HG03045 (cell line): ENCODE data around the gene GPR158.

Source experiments
- ATAC-seq: cut with Tn5 transposase; IDR thresholded peaks from one replicate; pipeline ENCODE4 v1.9.1; 2021; ENCODE audit warnings: mild to moderate bottlenecking, moderate library complexity; ENCODE audit not compliant: unreplicated experiment

Gene GPR158

GRCh38 chr10:25556457-25556856 lies 381.7 kb downstream of the GPR158 start:
- no peak for ATAC-seq

DNA sequence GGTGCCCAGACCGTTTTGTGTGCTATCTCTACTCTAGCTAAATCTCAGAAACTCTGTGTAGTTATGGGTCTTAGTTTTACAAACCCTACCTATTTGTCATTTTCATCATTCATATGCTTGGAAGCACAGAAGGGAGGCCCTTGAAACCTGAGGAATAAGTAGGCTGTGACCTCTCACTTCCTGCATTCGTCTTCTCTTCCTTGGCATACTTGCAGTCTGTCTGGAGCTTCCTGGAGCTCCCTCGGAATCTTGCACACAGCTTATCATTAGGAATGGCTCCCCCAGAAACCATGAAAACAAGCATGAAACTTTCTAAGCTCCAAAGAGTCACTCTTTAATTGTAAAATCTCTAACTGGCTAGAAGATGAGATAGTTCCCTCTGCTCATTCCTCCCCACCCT lies 382.3 kb downstream of the GPR158 start:
- no peak for ATAC-seq

DNA sequence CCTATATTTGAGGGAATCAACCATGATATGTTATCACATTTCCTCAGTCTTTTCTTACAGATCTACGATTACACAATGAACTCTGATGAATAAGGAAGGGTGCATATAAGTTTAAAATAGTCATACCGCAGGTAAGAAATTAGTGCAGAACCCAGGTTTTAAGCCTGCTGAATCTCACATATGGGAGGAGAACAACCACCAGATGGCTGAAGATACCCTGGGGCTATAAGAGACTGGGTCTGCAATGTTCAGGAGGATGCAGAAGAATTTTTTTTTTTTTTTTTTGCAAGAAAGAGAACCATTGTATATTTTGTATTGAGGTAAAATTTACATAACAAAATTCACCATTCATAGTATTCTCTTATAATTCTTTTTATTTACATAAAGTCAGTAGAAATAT lies 387.0 kb downstream of the GPR158 start:
- ATAC-seq, result no peak

GRCh38 chr10:25562547-25562946 lies 387.7 kb downstream of the GPR158 start:
- ATAC-seq, result no peak

- ATAC-seq, result no peak
Observed at GRCh38 chr10:25564351-25564750, 389.6 kb downstream of the GPR158 start.

DNA sequence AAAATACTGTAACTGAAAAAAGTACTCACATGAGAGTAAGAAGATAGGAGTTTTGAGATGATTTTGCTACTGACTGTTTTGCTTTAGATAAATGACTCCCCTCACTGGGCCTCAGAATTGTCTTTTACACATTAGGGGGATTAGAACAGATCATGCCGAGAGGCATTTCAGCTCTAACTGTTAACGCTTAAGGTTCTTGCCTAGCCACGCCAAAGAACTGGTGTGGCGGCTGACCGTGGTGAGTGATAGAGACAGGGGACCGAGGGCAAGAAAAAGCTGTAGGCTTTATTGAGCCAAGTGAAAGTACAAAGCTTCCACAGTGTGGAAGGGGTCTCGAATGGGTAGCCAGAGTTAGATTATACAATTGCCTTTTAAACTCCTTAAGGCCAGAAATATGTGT lies 390.8 kb downstream of the GPR158 start:
- ATAC-seq, result no peak

GRCh38 chr10:25573316-25573715 lies 398.5 kb downstream of the GPR158 start:
- ATAC-seq, result no peak

DNA sequence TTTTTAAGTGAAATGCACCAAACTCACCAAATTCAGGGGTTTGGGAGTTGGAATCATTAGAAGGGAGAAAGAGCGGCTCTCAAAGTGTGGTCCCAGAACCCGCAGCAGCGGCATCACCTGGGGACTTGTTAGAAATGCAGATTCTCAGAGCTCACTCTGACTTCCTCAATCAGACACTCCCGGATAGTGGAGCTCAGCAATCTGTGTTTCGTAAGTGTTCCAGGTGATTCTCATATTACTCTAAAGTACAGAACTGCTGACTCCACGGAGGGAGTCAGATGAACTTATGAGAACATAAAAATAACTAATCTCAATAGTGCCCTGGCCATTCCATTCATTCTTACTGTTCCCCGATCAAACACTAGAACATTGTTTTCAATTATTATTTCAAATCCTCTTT lies 400.5 kb downstream of the GPR158 start:
- ATAC-seq, result no peak

DNA sequence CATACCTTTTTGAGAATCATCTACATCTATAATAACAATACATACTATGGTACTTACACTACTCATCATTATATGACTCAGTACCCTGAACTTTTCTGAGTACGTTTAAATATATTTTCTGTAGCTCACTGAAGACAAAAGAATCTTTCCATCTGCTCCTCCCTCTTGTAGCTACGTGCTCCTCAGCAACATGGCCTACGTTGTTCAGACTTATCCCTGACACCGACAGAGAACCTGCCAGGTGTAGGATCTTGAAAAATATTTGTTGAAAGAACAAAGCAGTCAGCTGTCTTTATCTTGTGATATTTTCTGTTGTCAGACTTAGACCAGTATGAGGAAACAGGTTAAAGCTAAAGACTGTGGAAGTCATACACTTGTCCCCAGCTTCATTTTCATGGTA lies 403.3 kb downstream of the GPR158 start:
- ATAC-seq, result no peak

DNA sequence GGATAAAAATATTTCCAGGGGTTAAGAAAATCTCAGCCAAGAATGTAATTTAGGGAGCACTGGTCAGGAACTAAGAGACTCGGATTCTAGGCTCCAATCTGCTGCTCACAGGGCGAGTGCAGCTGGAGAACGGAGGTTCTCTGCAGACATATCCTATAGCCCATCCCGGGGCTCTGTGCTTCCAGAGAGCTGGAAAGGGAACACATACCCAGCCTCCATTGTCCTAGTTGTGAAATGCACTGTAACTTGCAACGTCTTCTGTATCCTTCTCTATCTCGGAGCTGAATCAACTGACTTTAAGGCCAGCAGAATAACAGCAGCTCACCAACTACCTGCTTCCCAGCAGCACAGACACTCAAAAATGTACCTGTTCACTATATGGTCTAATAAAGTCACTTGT lies 408.2 kb downstream of the GPR158 start:
- no peak for ATAC-seq

- ATAC-seq, result no peak
Observed at GRCh38 chr10:25600651-25601050, 425.9 kb downstream of the GPR158 start.

DNA sequence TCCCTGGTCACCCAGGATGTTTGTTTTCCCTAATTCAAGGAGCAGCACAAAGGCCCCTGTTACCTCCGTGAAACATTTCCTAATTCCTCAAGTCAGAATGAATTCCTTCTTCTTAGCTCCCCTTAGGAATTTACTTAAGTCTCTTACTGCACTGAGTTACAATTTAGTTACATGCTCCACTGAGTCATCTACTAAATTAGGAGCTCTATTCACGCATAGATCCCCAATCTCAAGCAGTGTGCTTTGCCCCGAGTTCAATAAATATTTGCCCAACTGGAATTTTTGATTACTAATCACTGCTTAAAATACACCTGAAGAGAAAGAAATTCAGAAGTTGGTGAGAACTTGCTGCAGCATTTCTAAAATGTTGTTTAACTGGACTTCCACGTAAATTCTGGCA lies 429.8 kb downstream of the GPR158 start:
- ATAC-seq, result no peak

GRCh38 chr10:25614652-25615051 lies 439.9 kb downstream of the GPR158 start:
- no peak for ATAC-seq

DNA sequence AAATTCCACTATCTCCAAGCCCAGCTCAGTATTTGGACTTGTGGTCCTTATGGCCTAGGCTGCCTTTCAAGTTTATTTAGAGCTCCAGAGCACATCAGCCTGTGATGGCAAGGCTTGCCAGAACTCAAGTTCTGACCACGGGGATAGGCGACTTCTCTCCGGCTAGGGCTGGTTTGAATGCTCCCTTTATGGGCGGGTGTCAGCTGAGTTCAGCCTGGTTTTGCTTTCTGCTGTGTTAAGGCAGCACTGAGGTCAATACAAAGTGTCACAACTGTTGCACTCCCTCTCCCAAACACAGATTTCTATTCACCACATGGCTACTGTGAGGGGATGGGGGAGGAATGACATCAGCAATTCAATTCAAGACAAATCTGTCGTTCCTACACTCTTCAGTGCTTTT lies 441.1 kb downstream of the GPR158 start:
- no peak for ATAC-seq

GRCh38 chr10:25616903-25617592 lies 442.2 kb downstream of the GPR158 start:
- no peak for ATAC-seq

- no peak for ATAC-seq
Observed at GRCh38 chr10:25627606-25628005, 452.8 kb downstream of the GPR158 start.

DNA sequence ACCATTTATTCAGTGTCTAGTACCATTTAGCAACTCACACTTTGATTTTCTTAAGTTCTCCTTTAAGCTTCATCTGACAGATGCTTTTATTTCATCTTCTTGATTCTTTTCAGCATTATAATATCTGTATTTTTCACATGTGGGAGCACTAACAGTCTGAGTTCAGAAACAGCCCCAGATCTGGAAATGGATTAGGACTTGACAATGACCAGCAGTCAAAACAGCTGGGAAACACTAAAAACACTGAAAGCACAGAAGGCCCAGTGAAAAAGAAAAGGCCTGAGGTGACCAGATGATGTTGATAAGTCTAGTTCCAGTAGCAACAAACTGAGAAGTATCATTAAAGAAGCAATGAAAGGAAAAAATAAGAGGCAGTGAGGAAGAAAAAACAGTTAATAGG lies 454.5 kb downstream of the GPR158 start:
- ATAC-seq, result no peak

- no peak for ATAC-seq
Observed at GRCh38 chr10:25631471-25631870, 456.7 kb downstream of the GPR158 start.

DNA sequence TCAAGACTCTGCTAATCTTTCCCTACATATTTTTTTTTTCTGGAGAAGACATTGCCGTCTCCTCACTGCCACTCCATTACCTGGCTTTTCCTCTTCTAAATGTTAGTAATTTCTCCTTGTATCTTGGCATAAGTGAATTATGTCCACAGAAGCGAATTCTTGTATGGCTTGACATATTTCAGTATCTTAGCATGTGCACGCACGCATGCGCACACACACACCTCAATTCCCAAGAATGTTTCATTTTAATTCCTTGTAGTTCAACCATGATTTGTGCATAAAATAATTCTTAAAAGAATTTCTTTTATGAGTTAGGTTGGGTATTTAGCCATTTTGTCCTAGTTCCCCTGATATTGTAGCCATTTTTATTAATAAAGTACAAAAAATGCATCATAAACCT lies 458.0 kb downstream of the GPR158 start:
- ATAC-seq, result no peak

GRCh38 chr10:25633542-25633941 lies 458.7 kb downstream of the GPR158 start:
- ATAC-seq, result no peak

DNA sequence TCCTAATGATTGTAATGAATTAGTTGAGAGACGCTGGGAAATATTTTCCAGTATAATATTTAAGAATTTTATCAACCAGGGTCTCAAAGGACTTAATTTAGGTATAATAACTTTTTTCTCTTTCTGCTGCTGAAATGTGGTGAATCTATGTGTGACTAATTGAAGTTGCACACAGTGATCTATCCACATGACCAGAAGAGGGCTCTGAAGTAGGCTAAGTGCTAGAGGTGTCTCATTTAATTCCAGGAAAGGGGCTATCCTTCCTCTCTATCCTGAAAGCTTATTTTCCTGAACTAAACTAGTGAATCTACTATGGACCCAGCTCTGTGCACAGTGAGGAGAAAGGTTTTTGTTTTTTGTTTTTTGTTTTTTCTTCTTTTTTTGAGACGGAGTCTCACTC lies 464.8 kb downstream of the GPR158 start:
- ATAC-seq, result no peak

DNA sequence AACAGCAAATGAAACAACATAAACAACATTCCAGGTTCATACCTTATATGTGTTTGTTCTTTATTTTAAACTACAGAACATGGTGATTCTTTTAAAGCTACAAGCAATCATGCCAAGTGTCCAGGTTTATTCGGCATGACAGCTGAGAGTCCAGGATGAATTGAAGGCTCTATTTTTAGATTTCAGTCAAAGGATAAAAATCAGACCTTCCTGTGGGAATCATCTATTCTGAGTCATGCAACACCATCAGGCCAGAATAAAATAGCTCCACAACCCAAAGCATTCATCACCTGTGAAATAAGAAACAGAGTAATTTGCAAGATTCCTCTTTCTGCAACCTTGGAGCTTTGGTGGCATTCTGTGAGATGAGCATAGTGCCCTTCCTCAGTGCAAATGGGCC lies 466.8 kb downstream of the GPR158 start:
- ATAC-seq, result no peak

- ATAC-seq, result no peak
Observed at GRCh38 chr10:25642721-25643120, 467.9 kb downstream of the GPR158 start.
